K562 (cell line): ENCODE results near the gene SULT1C3. TPM values are rescaled to one million over a fixed set of nuclear protein-coding genes. Genes with fewer than 3 reads are reported as not detected.

Experiments used
- ATAC-seq: fragments of 200-7000 bp; cut with Tn5 transposase; 3 replicates; pipeline ENCODE4 v1.9.1; 2020; ENCODE audit warnings: moderate library complexity
- BruUV-seq: library from RNA; stranded (reverse); fragments of 400-500 nt; replicated peaks from 2 replicates; lab custom pipeline; 2021; lab: Mats Ljungman, UMichigan
- CTCF ChIA-PET: fragments of 300-600 bp; formaldehyde crosslinking; extraction: SDS; loops from one replicate; lab custom pipeline; 2021; ENCODE audit warnings: low intra/inter-chr PET ratio; lab: Yijun Ruan, JAX
- POLR2A ChIA-PET: fragments of 300-600, 350-650 bp; sonication (Branson Sonifier 250); formaldehyde crosslinking; extraction: SDS; loops from one replicate; lab custom pipeline; 2021; ENCODE audit warnings: antibody characterized with exemption, inconsistent platforms; lab: Yijun Ruan, JAX
- DNase-seq, 4 experiments: peaks; one replicate each; pipeline versions ENCODE4 v3.0.0 to v3.0.0-alpha.2; 2011 to 2018; ENCODE audit warnings: low spot score in 3 of 4, mixed read lengths in 3 of 4; ENCODE audit errors: extremely low read depth in 1 of 4
- FAIRE-seq: peaks from 2 replicates; lab custom pipeline; 2011; peaks lifted over from hg19 to GRCh38; lab: Jason Lieb, UNC
- H2AFZ ChIP-seq: 2 replicates; pipeline ENCODE4 v1.6.0; 2011; ENCODE audit warnings: low read depth, low read length, control low read depth, inconsistent platforms
- H3K27ac ChIP-seq: fragments of 200-600 bp; 3 replicates; pipeline ENCODE4 v1.8.0; 2011; ENCODE audit warnings: low read depth, mild to moderate bottlenecking, control low read depth, inconsistent platforms, low read length, moderate library complexity, mixed read lengths; ENCODE audit errors: extremely low read depth
- H3K27me3 ChIP-seq, 2 experiments: fragments of 300-600 bp in 1 of 2; 2 replicates in 1 of 2; 3 replicates in 1 of 2; pipeline versions ENCODE4 v1.6.0 to v1.8.0; 2011; ENCODE audit warnings: inconsistent platforms in 2 of 2, low read length in 2 of 2, mild to moderate bottlenecking in 1 of 2, mixed read lengths in 1 of 2, moderate library complexity in 1 of 2; ENCODE audit not compliant: control insufficient read depth in 2 of 2, insufficient read depth in 2 of 2
- H3K36me3 ChIP-seq: fragments of 300-600 bp; 3 replicates; pipeline ENCODE4 v1.8.0; 2011; ENCODE audit warnings: mild to moderate bottlenecking, low read length, inconsistent platforms; ENCODE audit not compliant: control insufficient read depth, insufficient read depth
- H3K4me1 ChIP-seq, 2 experiments: fragments of 200-600 bp in 1 of 2; replicated peaks in 1 of 2; 2 replicates in 1 of 2; 3 replicates in 1 of 2; pipeline versions ENCODE4 v1.5.1 to v1.8.0; 2011; ENCODE audit warnings: inconsistent platforms in 2 of 2, low read length in 2 of 2, mild to moderate bottlenecking in 1 of 2, mixed read lengths in 1 of 2, moderate library complexity in 1 of 2; ENCODE audit not compliant: control insufficient read depth in 2 of 2, insufficient read depth in 2 of 2
- H3K4me2 ChIP-seq: 2 replicates; pipeline ENCODE4 v1.6.1; 2011; ENCODE audit warnings: low read length, control low read depth, inconsistent platforms, mixed read lengths; ENCODE audit not compliant: insufficient read depth
- H3K4me3 ChIP-seq: fragments of 200-600 bp; sonication (generic), shearing (Covaris generic); 2 replicates; pipeline ENCODE4 v1.5.1; 2016; ENCODE audit warnings: control low read depth, inconsistent platforms
- H3K79me2 ChIP-seq: fragments of 200-600 bp; 3 replicates; pipeline ENCODE4 v1.8.0; 2011; ENCODE audit warnings: low read length, inconsistent platforms; ENCODE audit not compliant: control insufficient read depth, insufficient read depth
- H3K9ac ChIP-seq, 2 experiments: 2 replicates each; pipeline versions ENCODE4 v1.6.0 to v1.6.1; 2011; ENCODE audit warnings: low read depth in 2 of 2, low read length in 2 of 2, control low read depth in 1 of 2, inconsistent platforms in 1 of 2, mild to moderate bottlenecking in 1 of 2, mixed read lengths in 1 of 2; ENCODE audit not compliant: insufficient read depth in 1 of 2
- H3K9me1 ChIP-seq: one replicate; pipeline ENCODE4 v1.6.0; 2011; ENCODE audit warnings: inconsistent platforms, mild to moderate bottlenecking, low read length, moderate library complexity; ENCODE audit not compliant: control insufficient read depth, insufficient read depth
- H3K9me3 ChIP-seq: replicated peaks from 2 replicates; pipeline ENCODE4 v1.5.1; 2011; ENCODE audit warnings: low read depth, low read length, inconsistent platforms; ENCODE audit not compliant: control insufficient read depth, insufficient read depth
- H4K20me1 ChIP-seq: replicated peaks from 2 replicates; pipeline ENCODE4 v1.6.1; 2011; ENCODE audit warnings: low read length, inconsistent platforms, mixed read lengths; ENCODE audit not compliant: control insufficient read depth, insufficient read depth
- CBX8 ChIP-seq: fragments of 200-600 bp; sonication (generic); IDR thresholded peaks from 2 replicates; pipeline ENCODE4 v1.6.1; 2012; ENCODE audit warnings: borderline replicate concordance, mixed run types, low read depth, mild to moderate bottlenecking, moderate library complexity, mixed read lengths, low read length, control low read depth, inconsistent platforms; ENCODE audit not compliant: poor library complexity, severe bottlenecking; ENCODE audit errors: extremely low read depth
- CHD2 ChIP-seq: IDR thresholded peaks from 2 replicates; pipeline ENCODE4 v1.6.1; 2011; ENCODE audit warnings: low read depth, low read length
- CSDE1 ChIP-seq, 2 experiments: fragments of 450-650 bp; IDR thresholded peaks; 2 replicates each; pipeline ENCODE4 v1.6.1; 2016; ENCODE audit warnings: mild to moderate bottlenecking in 1 of 2
- EP400 ChIP-seq: fragments of 450-650 bp; IDR thresholded peaks from 2 replicates; pipeline ENCODE4 v1.6.1; 2017; ENCODE audit warnings: antibody characterized with exemption, mild to moderate bottlenecking, moderate library complexity
- HMGN3 ChIP-seq: IDR thresholded peaks from 2 replicates; pipeline ENCODE4 v1.6.1; 2011; ENCODE audit warnings: borderline replicate concordance, low read depth, mild to moderate bottlenecking, mixed read lengths, low read length; ENCODE audit not compliant: insufficient read length; ENCODE audit errors: extremely low read depth
- HNRNPH1 ChIP-seq: fragments of 200-400 bp; formaldehyde crosslinking; optimal IDR thresholded peaks from 2 replicates; pipeline ENCODE3; 2017; ENCODE audit warnings: low read depth, mild to moderate bottlenecking, low read length, moderate library complexity
- RCOR1 ChIP-seq, 2 experiments: IDR thresholded peaks; 2 replicates each; pipeline ENCODE4 v1.6.1; 2012; ENCODE audit warnings: low read depth in 2 of 2, low read length in 2 of 2, borderline replicate concordance in 1 of 2, improper control_type of control experiment in 1 of 2
- SIN3B ChIP-seq: fragments of 450-650 bp; IDR thresholded peaks from 2 replicates; pipeline ENCODE4 v1.6.1; 2017; ENCODE audit warnings: low read depth, mild to moderate bottlenecking, moderate library complexity
- TGIF2 ChIP-seq: sonication (generic); formaldehyde crosslinking; IDR thresholded peaks from 2 replicates; pipeline ENCODE4 v1.8.1; 2022; ENCODE audit warnings: mild to moderate bottlenecking, missing genetic modification reagents, moderate library complexity
- ZNF175 ChIP-seq: fragments of 200-800 bp; sonication (Bioruptor generic); IDR thresholded peaks from 2 replicates; pipeline ENCODE4 v1.6.1; 2016; ENCODE audit warnings: low read depth, mild to moderate bottlenecking, missing genetic modification characterization, missing compliant biosample characterization
- ZNF232 ChIP-seq: sonication (generic); formaldehyde crosslinking; IDR thresholded peaks from 2 replicates; pipeline ENCODE4 v1.8.0; 2022; ENCODE audit warnings: mild to moderate bottlenecking, missing genetic modification reagents
- ZNF696 ChIP-seq: fragments of 250-450 bp; sonication (Bioruptor Pico); conservative IDR thresholded peaks from 2 replicates; pipeline ENCODE4 v1.4.0; 2020; ENCODE audit warnings: mild to moderate bottlenecking, moderate library complexity
- ZZZ3 ChIP-seq: fragments of 450-650 bp; IDR thresholded peaks from 2 replicates; pipeline ENCODE4 v1.6.1; 2016; ENCODE audit warnings: antibody characterized with exemption, mild to moderate bottlenecking, moderate library complexity
- WGBS: fragments of 100-300 bp; shearing (Covaris generic); methylation state at CpG from one replicate; pipeline ENCODE4 v1.1.6; 2016; ENCODE audit warnings: low coverage, mixed read lengths; ENCODE audit not compliant: insufficient coverage; ENCODE audit errors: missing lambda C conversion rate; 5-methylcytosine and 5-hydroxymethylcytosine counted together
- in situ Hi-C: fragments of 300-500 bp; cut with MboI; formaldehyde crosslinking; loops from 4 replicates; pipeline ENCODE4 v1.15.0; 2018; ENCODE audit warnings: inconsistent platforms, mixed read lengths
- intact Hi-C: fragments of 100-400 bp; cut with micrococcal nuclease; formaldehyde crosslinking; loops from 2 replicates; pipeline ENCODE4 v1.14.2; 2022
- polyA plus RNA-seq, 8 experiments: library from polyadenylated mRNA; depleted of rRNA in 4 of 8; stranded (reverse) in 5 of 8; unstranded in 3 of 8; fragments of >200 nt; fragmentation: Nextera tagmentation in 2 of 8; fragmentation: Illumina TruSeq in 1 of 8; extraction: Ambion mirVana in 2 of 8; extraction: Trizol in 1 of 8; gene quantifications; 2 replicates each; pipeline versions ENCODE4 v1.2.1 to v1.2.3, GENCODE V29; 2011 to 2014; ENCODE audit warnings: inconsistent platforms in 1 of 8, missing spikeins in 1 of 8
- total RNA-seq, 7 experiments: library from RNA; depleted of rRNA in 6 of 7; stranded (reverse); fragments of >200 nt in 6 of 7; fragmentation: Illumina TruSeq in 2 of 7; extraction: Trizol in 2 of 7; gene quantifications; 2 replicates each; pipeline versions ENCODE4 v1.2.1 to v1.2.3, GENCODE V29; 2011 to 2021; ENCODE audit warnings: low replicate concordance in 1 of 7
- TF ChIP-seq, protein P1 (sequence below): fragments of 450-650 bp; IDR thresholded peaks from 2 replicates; pipeline ENCODE4 v1.7.1; 2018; ENCODE audit warnings: mild to moderate bottlenecking, low read depth; ENCODE audit not compliant: partially characterized antibody
- TF ChIP-seq, protein P2 (sequence below): sonication (generic); formaldehyde crosslinking; IDR thresholded peaks from 2 replicates; pipeline ENCODE4 v1.8.1; 2023; ENCODE audit warnings: mild to moderate bottlenecking, missing genetic modification reagents
- TF ChIP-seq, protein P3 (sequence below): fragments of 250-450 bp; sonication (Bioruptor Pico); IDR thresholded peaks from 2 replicates; pipeline ENCODE4 v1.8.0; 2021; ENCODE audit warnings: borderline replicate concordance, mild to moderate bottlenecking, moderate library complexity; ENCODE audit not compliant: poor library complexity, severe bottlenecking

The SULT1C3 gene
- total and polyA plus RNA-seq, 9 of the 15 experiments (the other 6 are each of a cell fraction or from before 2014, with no cell fraction given), result not detected

DNA sequence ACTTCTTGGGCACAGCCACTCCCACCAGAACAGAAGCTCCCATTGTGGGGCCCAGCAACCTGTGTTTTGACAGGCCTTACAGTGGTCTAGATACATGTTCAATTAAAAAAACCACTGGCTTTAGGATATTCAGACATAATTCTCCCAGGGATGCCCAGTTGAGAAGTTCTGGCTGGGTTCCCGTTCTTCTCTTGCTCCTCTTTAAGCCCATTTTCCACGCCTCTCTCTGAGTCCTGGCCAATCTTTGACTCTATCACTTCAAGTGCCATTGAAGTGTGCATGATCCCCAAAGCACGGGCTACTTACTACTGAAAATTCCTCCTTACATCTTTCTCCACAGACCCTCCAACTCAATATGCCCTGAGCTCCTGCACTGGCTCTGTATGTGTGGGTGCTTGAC lies 17.5 kb upstream of the SULT1C3 start:
- BruUV-seq, result no TSS peak
- Histone ChIP-seq H3K9me3 (0 out of 2 replicates have a peak, but pooled peaks cover 2% of the 10 kb centered on the region), H3K9ac (no peak overlapping the region), H3K4me1 (no peaks in the 10 kb centered on the region), H3K27me3 (no peaks in the 10 kb centered on the region), H3K4me2 (no peak overlapping the region), H3K36me3 (no peaks in the 10 kb centered on the region), H3K4me3 (no peak overlapping the region), H3K27ac (no peak overlapping the region), H2AFZ (no peak overlapping the region), H3K79me2 (no peaks in the 10 kb centered on the region), H4K20me1 (no peaks in the 10 kb centered on the region), H3K9me1 (no peaks in the 10 kb centered on the region)
- 0% methylated on average over 3 of the region's 3 CpGs for WGBS
- in situ Hi-C loops (loop anchor here (10.0 kb wide), 1 partner anchor 363 kb away; no protein-coding TSS in a partner anchor), intact Hi-C loops (no loop called here)
- FAIRE-seq (no peak), ATAC-seq (no peak), DNase-seq (no peak)
- CTCF ChIA-PET, result no interaction called here
- POLR2A ChIA-PET, result no interaction called here
- TF ChIP-seq, protein P1, sequence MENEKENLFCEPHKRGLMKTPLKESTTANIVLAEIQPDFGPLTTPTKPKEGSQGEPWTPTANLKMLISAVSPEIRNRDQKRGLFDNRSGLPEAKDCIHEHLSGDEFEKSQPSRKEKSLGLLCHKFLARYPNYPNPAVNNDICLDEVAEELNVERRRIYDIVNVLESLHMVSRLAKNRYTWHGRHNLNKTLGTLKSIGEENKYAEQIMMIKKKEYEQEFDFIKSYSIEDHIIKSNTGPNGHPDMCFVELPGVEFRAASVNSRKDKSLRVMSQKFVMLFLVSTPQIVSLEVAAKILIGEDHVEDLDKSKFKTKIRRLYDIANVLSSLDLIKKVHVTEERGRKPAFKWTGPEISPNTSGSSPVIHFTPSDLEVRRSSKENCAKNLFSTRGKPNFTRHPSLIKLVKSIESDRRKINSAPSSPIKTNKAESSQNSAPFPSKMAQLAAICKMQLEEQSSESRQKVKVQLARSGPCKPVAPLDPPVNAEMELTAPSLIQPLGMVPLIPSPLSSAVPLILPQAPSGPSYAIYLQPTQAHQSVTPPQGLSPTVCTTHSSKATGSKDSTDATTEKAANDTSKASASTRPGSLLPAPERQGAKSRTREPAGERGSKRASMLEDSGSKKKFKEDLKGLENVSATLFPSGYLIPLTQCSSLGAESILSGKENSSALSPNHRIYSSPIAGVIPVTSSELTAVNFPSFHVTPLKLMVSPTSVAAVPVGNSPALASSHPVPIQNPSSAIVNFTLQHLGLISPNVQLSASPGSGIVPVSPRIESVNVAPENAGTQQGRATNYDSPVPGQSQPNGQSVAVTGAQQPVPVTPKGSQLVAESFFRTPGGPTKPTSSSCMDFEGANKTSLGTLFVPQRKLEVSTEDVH, result no peak
- TF ChIP-seq CBX8 (no peak), RCOR1 (IDR thresholded peaks at IDR 0.05; ENCODE audit: borderline replicate concordance in 1 of 2, low read depth in 2 of 2, low read length in 2 of 2) (no peak), HNRNPH1 (no peak), HMGN3 (no peak), EP400 (no peak), ZNF175 (CRISPR knock-in tag) (no peak), CSDE1 (IDR thresholded peaks at IDR 0.05) (no peak), CHD2 (no peak), TGIF2 (CRISPR knock-in tag) (no peak), ZNF232 (CRISPR knock-in tag) (no peak), ZNF696 (no peak), SIN3B (no peak), ZZZ3 (no peak)
- TF ChIP-seq, protein P2, sequence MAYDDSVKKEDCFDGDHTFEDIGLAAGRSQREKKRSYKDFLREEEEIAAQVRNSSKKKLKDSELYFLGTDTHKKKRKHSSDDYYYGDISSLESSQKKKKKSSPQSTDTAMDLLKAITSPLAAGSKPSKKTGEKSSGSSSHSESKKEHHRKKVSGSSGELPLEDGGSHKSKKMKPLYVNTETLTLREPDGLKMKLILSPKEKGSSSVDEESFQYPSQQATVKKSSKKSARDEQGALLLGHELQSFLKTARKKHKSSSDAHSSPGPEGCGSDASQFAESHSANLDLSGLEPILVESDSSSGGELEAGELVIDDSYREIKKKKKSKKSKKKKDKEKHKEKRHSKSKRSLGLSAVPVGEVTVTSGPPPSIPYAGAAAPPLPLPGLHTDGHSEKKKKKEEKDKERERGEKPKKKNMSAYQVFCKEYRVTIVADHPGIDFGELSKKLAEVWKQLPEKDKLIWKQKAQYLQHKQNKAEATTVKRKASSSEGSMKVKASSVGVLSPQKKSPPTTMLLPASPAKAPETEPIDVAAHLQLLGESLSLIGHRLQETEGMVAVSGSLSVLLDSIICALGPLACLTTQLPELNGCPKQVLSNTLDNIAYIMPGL (CRISPR knock-in tag), result no peak
- TF ChIP-seq, protein P3, sequence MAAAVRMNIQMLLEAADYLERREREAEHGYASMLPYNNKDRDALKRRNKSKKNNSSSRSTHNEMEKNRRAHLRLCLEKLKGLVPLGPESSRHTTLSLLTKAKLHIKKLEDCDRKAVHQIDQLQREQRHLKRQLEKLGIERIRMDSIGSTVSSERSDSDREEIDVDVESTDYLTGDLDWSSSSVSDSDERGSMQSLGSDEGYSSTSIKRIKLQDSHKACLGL (CRISPR knock-in tag), result no peak
